ENCODE results near the gene SIRPB2. TPM values are rescaled to one million over a fixed set of nuclear protein-coding genes. Genes with fewer than 3 reads are reported as not detected.

Gene SIRPB2
- total and polyA plus RNA-seq, 2 of the 8 experiments (the other 6 are each of a cell fraction or from before 2014, with no cell fraction given): 0.28 TPM; not detected in 1

DNA sequence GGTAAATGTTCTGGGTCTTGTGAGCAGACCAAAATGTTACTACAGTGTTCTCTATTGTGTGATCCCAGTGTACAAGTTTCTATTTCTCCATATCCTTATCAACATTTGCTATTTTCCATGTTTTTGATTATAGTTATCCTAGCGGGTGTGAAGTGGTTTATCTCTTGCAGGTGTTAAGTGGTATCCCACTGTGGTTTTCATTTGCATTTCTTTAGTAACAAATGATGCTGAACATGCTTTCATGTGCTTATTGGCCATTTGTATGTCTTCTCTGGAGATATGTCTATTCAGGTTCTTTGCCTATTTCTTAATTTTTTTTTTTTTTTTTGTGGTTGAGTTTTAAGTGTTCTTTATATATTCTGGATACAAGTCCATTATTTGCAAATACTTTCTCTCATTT, 60.1 kb downstream of the SIRPB2 start (continued):
- TF ChIP-seq, protein P1, sequence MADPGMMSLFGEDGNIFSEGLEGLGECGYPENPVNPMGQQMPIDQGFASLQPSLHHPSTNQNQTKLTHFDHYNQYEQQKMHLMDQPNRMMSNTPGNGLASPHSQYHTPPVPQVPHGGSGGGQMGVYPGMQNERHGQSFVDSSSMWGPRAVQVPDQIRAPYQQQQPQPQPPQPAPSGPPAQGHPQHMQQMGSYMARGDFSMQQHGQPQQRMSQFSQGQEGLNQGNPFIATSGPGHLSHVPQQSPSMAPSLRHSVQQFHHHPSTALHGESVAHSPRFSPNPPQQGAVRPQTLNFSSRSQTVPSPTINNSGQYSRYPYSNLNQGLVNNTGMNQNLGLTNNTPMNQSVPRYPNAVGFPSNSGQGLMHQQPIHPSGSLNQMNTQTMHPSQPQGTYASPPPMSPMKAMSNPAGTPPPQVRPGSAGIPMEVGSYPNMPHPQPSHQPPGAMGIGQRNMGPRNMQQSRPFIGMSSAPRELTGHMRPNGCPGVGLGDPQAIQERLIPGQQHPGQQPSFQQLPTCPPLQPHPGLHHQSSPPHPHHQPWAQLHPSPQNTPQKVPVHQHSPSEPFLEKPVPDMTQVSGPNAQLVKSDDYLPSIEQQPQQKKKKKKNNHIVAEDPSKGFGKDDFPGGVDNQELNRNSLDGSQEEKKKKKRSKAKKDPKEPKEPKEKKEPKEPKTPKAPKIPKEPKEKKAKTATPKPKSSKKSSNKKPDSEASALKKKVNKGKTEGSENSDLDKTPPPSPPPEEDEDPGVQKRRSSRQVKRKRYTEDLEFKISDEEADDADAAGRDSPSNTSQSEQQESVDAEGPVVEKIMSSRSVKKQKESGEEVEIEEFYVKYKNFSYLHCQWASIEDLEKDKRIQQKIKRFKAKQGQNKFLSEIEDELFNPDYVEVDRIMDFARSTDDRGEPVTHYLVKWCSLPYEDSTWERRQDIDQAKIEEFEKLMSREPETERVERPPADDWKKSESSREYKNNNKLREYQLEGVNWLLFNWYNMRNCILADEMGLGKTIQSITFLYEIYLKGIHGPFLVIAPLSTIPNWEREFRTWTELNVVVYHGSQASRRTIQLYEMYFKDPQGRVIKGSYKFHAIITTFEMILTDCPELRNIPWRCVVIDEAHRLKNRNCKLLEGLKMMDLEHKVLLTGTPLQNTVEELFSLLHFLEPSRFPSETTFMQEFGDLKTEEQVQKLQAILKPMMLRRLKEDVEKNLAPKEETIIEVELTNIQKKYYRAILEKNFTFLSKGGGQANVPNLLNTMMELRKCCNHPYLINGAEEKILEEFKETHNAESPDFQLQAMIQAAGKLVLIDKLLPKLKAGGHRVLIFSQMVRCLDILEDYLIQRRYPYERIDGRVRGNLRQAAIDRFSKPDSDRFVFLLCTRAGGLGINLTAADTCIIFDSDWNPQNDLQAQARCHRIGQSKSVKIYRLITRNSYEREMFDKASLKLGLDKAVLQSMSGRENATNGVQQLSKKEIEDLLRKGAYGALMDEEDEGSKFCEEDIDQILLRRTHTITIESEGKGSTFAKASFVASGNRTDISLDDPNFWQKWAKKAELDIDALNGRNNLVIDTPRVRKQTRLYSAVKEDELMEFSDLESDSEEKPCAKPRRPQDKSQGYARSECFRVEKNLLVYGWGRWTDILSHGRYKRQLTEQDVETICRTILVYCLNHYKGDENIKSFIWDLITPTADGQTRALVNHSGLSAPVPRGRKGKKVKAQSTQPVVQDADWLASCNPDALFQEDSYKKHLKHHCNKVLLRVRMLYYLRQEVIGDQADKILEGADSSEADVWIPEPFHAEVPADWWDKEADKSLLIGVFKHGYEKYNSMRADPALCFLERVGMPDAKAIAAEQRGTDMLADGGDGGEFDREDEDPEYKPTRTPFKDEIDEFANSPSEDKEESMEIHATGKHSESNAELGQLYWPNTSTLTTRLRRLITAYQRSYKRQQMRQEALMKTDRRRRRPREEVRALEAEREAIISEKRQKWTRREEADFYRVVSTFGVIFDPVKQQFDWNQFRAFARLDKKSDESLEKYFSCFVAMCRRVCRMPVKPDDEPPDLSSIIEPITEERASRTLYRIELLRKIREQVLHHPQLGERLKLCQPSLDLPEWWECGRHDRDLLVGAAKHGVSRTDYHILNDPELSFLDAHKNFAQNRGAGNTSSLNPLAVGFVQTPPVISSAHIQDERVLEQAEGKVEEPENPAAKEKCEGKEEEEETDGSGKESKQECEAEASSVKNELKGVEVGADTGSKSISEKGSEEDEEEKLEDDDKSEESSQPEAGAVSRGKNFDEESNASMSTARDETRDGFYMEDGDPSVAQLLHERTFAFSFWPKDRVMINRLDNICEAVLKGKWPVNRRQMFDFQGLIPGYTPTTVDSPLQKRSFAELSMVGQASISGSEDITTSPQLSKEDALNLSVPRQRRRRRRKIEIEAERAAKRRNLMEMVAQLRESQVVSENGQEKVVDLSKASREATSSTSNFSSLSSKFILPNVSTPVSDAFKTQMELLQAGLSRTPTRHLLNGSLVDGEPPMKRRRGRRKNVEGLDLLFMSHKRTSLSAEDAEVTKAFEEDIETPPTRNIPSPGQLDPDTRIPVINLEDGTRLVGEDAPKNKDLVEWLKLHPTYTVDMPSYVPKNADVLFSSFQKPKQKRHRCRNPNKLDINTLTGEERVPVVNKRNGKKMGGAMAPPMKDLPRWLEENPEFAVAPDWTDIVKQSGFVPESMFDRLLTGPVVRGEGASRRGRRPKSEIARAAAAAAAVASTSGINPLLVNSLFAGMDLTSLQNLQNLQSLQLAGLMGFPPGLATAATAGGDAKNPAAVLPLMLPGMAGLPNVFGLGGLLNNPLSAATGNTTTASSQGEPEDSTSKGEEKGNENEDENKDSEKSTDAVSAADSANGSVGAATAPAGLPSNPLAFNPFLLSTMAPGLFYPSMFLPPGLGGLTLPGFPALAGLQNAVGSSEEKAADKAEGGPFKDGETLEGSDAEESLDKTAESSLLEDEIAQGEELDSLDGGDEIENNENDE (IDR thresholded peaks at IDR 0.05; ENCODE audit: insufficient replicate concordance, low read length): no peak
- TF ChIP-seq ZNF274 (IDR thresholded peaks at IDR 0.05; ENCODE audit: borderline replicate concordance, extremely low read depth, low read length): no peak
- TF ChIP-seq KDM1A (IDR thresholded peaks at IDR 0.05; ENCODE audit: borderline replicate concordance, low read length): no peak
- TF ChIP-seq BRCA1 (IDR thresholded peaks at IDR 0.05; ENCODE audit: low read depth, low read length): no peak
- TF ChIP-seq GTF2F1 (IDR thresholded peaks at IDR 0.05; ENCODE audit: borderline replicate concordance, low read depth, low read length): no peak
- no peak for TF ChIP-seq TCF12 (IDR thresholded peaks at IDR 0.05; ENCODE audit: low read depth, low read length)
- no peak for TF ChIP-seq JUN (IDR thresholded peaks at IDR 0.05; ENCODE audit: low read depth, low read length)

Measured in H1 (cell line).